GM13976 (cell line): ENCODE results near the gene GRID1.
"Not testable (repeated sequence)": the region's sequence is repeated elsewhere in the genome, so short reads cannot be mapped to it uniquely, and the experiment has no call there.

Experiments used
- DNase-seq: peaks from one replicate; pipeline ENCODE4 v3.0.0; 2012; ENCODE audit warnings: low spot score
- CTCF ChIP-seq: IDR thresholded peaks from 2 replicates; pipeline ENCODE4 v1.5.1; 2012; ENCODE audit warnings: borderline replicate concordance, mild to moderate bottlenecking; ENCODE audit not compliant: insufficient read depth; ENCODE audit errors: extremely low read depth, missing control alignments, control extremely low read depth
- in situ Hi-C: fragments of 300-500 bp; cut with MboI; formaldehyde crosslinking; loops from one replicate; pipeline ENCODE4 v1.12.0; 2022; ENCODE audit warnings: low sequenced_read_pairs, mixed read lengths, inconsistent platforms; ENCODE audit not compliant: unreplicated experiment

The GRID1 gene

GRCh38 chr10:86083206-86083605 is 283.4 kb downstream of the GRID1 start:
- no peak for DNase-seq
- in situ Hi-C loops: no loop called here
- no peak for TF ChIP-seq CTCF

- in situ Hi-C loops: no loop called here
- no peak for TF ChIP-seq CTCF
- no peak for DNase-seq
These were observed 284.0 kb downstream of the GRID1 start for GRCh38 chr10:86082556-86082955.

- no peak for TF ChIP-seq CTCF
- in situ Hi-C loops: no loop called here
- DNase-seq: no peak
These were observed 287.5 kb downstream of the GRID1 start for GRCh38 chr10:86079088-86079487.

- in situ Hi-C loops: no loop called here
- no peak for TF ChIP-seq CTCF
These were observed 288.0 kb downstream of the GRID1 start for GRCh38 chr10:86078639-86079035.

GRCh38 chr10:86077871-86078638 is 288.5 kb downstream of the GRID1 start:
- no peak for DNase-seq
- no peak for TF ChIP-seq CTCF
- in situ Hi-C loops: no loop called here

More at GRCh38 chr10:86078639-86079035, 288.0 kb downstream of the GRID1 start:
- no peak for DNase-seq

GRCh38 chr10:86077271-86077670 is 289.3 kb downstream of the GRID1 start:
- no peak for TF ChIP-seq CTCF
- no peak for DNase-seq
- in situ Hi-C loops: no loop called here

GRCh38 chr10:86076497-86076896 is 290.1 kb downstream of the GRID1 start:
- DNase-seq, in situ Hi-C loops: not testable (repeated sequence)
